CD4-positive, alpha-beta T cell treated with Interleukin-21 for 1 hour (primary cell): ENCODE data around the gene ERBB4.

Experiments
- DNase-seq: peaks from one replicate; pipeline ENCODE4 v3.0.0-alpha.2; 2020

Gene ERBB4

GRCh38 chr2:211875488-211875887, 663.1 kb downstream of the ERBB4 start:
- no peak for DNase-seq

GRCh38 chr2:211868996-211869533, 669.5 kb downstream of the ERBB4 start:
- DNase-seq, result no peak

GRCh38 chr2:211867845-211868451, 670.7 kb downstream of the ERBB4 start:
- no peak for DNase-seq

- no peak for DNase-seq
Measured at GRCh38 chr2:211864328-211864727, 674.3 kb downstream of the ERBB4 start.

GRCh38 chr2:211860224-211860623, 678.4 kb downstream of the ERBB4 start:
- DNase-seq, result no peak

- DNase-seq, result no peak
Measured at GRCh38 chr2:211854832-211855231, 683.8 kb downstream of the ERBB4 start.

- DNase-seq, result no peak
Measured at GRCh38 chr2:211846714-211847113, 691.9 kb downstream of the ERBB4 start.

- no peak for DNase-seq
Measured at GRCh38 chr2:211846036-211846400, 692.6 kb downstream of the ERBB4 start.

GRCh38 chr2:211845338-211846035, 693.1 kb downstream of the ERBB4 start:
- DNase-seq, result no peak

- no peak for DNase-seq
Measured at GRCh38 chr2:211837706-211838105, 700.9 kb downstream of the ERBB4 start.

GRCh38 chr2:211837206-211837605, 701.4 kb downstream of the ERBB4 start:
- no peak for DNase-seq

GRCh38 chr2:211836409-211836808, 702.2 kb downstream of the ERBB4 start:
- no peak for DNase-seq

- no peak for DNase-seq
Measured at GRCh38 chr2:211835695-211836094, 702.9 kb downstream of the ERBB4 start.

- DNase-seq, result no peak
Measured at GRCh38 chr2:211833582-211834279, 704.9 kb downstream of the ERBB4 start.

- DNase-seq, result no peak
Measured at GRCh38 chr2:211829725-211830124, 708.9 kb downstream of the ERBB4 start.

GRCh38 chr2:211823886-211824479, 714.6 kb downstream of the ERBB4 start:
- no peak for DNase-seq

- DNase-seq, result no peak
Measured at GRCh38 chr2:211822686-211823335, 715.8 kb downstream of the ERBB4 start.

- DNase-seq, result no peak
Measured at GRCh38 chr2:211816754-211817153, 721.8 kb downstream of the ERBB4 start.

- no peak for DNase-seq
Measured at GRCh38 chr2:211812587-211812986, 726.0 kb downstream of the ERBB4 start.

- DNase-seq, result no peak
Measured at GRCh38 chr2:211802666-211803065, 735.9 kb downstream of the ERBB4 start.

- DNase-seq, result no peak
Measured at GRCh38 chr2:211800001-211800400, 738.6 kb downstream of the ERBB4 start.

- DNase-seq, result no peak
Measured at GRCh38 chr2:211798868-211799267, 739.7 kb downstream of the ERBB4 start.

GRCh38 chr2:211793690-211794089, 744.9 kb downstream of the ERBB4 start:
- DNase-seq, result no peak
